Activated T-helper 2 cell treated with anti-CD3 and anti-CD28 coated beads, Interferon-gamma antibody, Interleukin-2, Interleukin-4, amounts not matched to agents 10 μg/mL and 5 μg/mL and 100 μg/mL, durations not matched to agents 14 hours and 24 hours and 36 hours (primary cell): ENCODE results near the gene RAX2. TPM values are rescaled to one million over a fixed set of nuclear protein-coding genes. Genes with fewer than 3 reads are reported as not detected.
"Not testable (repeated sequence)": the region's sequence is repeated elsewhere in the genome, so short reads cannot be mapped to it uniquely, and the experiment has no call there.

ENCODE experiments used
- DNase-seq: peaks from one replicate; pipeline ENCODE4 v3.0.0; 2021; ENCODE audit warnings: low spot score
- H3K27ac Mint-ChIP-seq: one replicate; pipeline ENCODE4 v1.8.0; 2021; ENCODE audit warnings: mixed read lengths
- H3K27me3 Mint-ChIP-seq: one replicate; pipeline ENCODE4 v1.8.0; 2021; ENCODE audit warnings: low read depth, mixed read lengths
- H3K36me3 Mint-ChIP-seq: one replicate; pipeline ENCODE4 v1.8.0; 2021; ENCODE audit warnings: low read depth, mixed read lengths
- H3K4me1 Mint-ChIP-seq: one replicate; pipeline ENCODE4 v1.8.0; 2021; ENCODE audit warnings: low read depth, mixed read lengths
- H3K4me3 Mint-ChIP-seq: one replicate; pipeline ENCODE4 v1.8.0; 2021; ENCODE audit warnings: low read depth, mild to moderate bottlenecking, moderate library complexity, mixed read lengths
- H3K9me3 Mint-ChIP-seq: one replicate; pipeline ENCODE4 v1.8.0; 2021; ENCODE audit warnings: mixed read lengths
- intact Hi-C: fragments of 100-400 bp; cut with micrococcal nuclease; formaldehyde crosslinking; loops from one replicate; pipeline ENCODE4 v1.15.1; 2023
- total RNA-seq: library from RNA; stranded (reverse); gene quantifications from 2 replicates; pipeline ENCODE4 v1.2.3, GENCODE V29; 2022

RAX2 gene
- total RNA-seq, result not detected in 2 replicates

GRCh38 chr19:3771906-3772455 lies at the start of gene RAX2:
Gene RAX2, minus strand, starts transcription at chr19:3772228. Its CDS starts 486 bp downstream, at chr19:3771742.
- H3K4me3 Mint-ChIP-seq, result no peak within 1 kb of the TSS
- intact Hi-C loops, result no loop called here
- H3K27me3 Mint-ChIP-seq, result no peaks in the 10 kb centered on the region
- no peak within 1 kb of the TSS for H3K27ac Mint-ChIP-seq
- no peaks in the 10 kb centered on the region for H3K4me1 Mint-ChIP-seq
- no peaks in the 10 kb centered on the region for H3K9me3 Mint-ChIP-seq
- no peak for DNase-seq
- H3K36me3 Mint-ChIP-seq, result peaks cover 4% of the 10 kb centered on the region

- no peak overlapping the region for H3K4me3 Mint-ChIP-seq
Observed at GRCh38 chr19:3821156-3821555, 49.1 kb upstream of the RAX2 start.

GRCh38 chr19:3819989-3820388 lies 48.0 kb upstream of the RAX2 start:
- H3K4me1 Mint-ChIP-seq, result peaks cover 17% of the 10 kb centered on the region
- no peak overlapping the region for H3K27ac Mint-ChIP-seq
- DNase-seq, result no peak
- no peaks in the 10 kb centered on the region for H3K27me3 Mint-ChIP-seq
- no peaks in the 10 kb centered on the region for H3K36me3 Mint-ChIP-seq
- no peaks in the 10 kb centered on the region for H3K9me3 Mint-ChIP-seq
- no peak overlapping the region for H3K4me3 Mint-ChIP-seq
- intact Hi-C loops, result loop anchor here (5.0 kb wide), 1 partner anchor 33 kb away; the partner anchor contains the start of gene MATK

More at GRCh38 chr19:3821156-3821555, 49.1 kb upstream of the RAX2 start:
- Mint-ChIP-seq H3K9me3 (no peaks in the 10 kb centered on the region), H3K27ac (no peak overlapping the region), H3K36me3 (no peaks in the 10 kb centered on the region), H3K27me3 (no peaks in the 10 kb centered on the region), H3K4me1 (peaks cover 17% of the 10 kb centered on the region)
- DNase-seq, result no peak
- intact Hi-C loops, result loop anchor here (5.0 kb wide), 1 partner anchor 34 kb away; the partner anchor contains the start of gene MATK

- Mint-ChIP-seq H3K4me1 (peaks cover 25% of the 10 kb centered on the region), H3K4me3 (no peak overlapping the region), H3K9me3 (no peaks in the 10 kb centered on the region), H3K27ac (no peak overlapping the region), H3K36me3 (no peaks in the 10 kb centered on the region), H3K27me3 (no peaks in the 10 kb centered on the region)
- DNase-seq, result no peak
- intact Hi-C loops, result no loop called here
Observed at GRCh38 chr19:3818918-3819317, 46.9 kb upstream of the RAX2 start.

- Mint-ChIP-seq H3K4me3 (peak overlapping the region; percentile 17), H3K36me3 (no peaks in the 10 kb centered on the region), H3K9me3 (no peaks in the 10 kb centered on the region), H3K4me1 (peaks cover 30% of the 10 kb centered on the region), H3K27ac (peak overlapping the region; percentile 84), H3K27me3 (no peaks in the 10 kb centered on the region)
- no peak for DNase-seq
- intact Hi-C loops, result no loop called here
Observed at GRCh38 chr19:3818466-3818865, 46.4 kb upstream of the RAX2 start.

GRCh38 chr19:3817761-3818160 lies 45.7 kb upstream of the RAX2 start:
- peak overlapping the region; percentile 84 for H3K27ac Mint-ChIP-seq
- peaks cover 35% of the 10 kb centered on the region for H3K4me1 Mint-ChIP-seq
- H3K36me3 Mint-ChIP-seq, result no peaks in the 10 kb centered on the region
- H3K9me3 Mint-ChIP-seq, result no peaks in the 10 kb centered on the region
- H3K4me3 Mint-ChIP-seq, result peak overlapping the region; percentile 37
- intact Hi-C loops, result no loop called here
- no peaks in the 10 kb centered on the region for H3K27me3 Mint-ChIP-seq
- DNase-seq, result no peak

GRCh38 chr19:3816566-3817218 lies 44.7 kb upstream of the RAX2 start:
- Mint-ChIP-seq H3K4me3 (no peak overlapping the region), H3K27me3 (no peaks in the 10 kb centered on the region), H3K9me3 (peaks cover 3% of the 10 kb centered on the region), H3K27ac (no peak overlapping the region), H3K36me3 (no peaks in the 10 kb centered on the region), H3K4me1 (peaks cover 38% of the 10 kb centered on the region)
- intact Hi-C loops, result no loop called here
- no peak for DNase-seq

GRCh38 chr19:3816148-3816547 lies 44.1 kb upstream of the RAX2 start:
- peaks cover 36% of the 10 kb centered on the region for H3K4me1 Mint-ChIP-seq
- H3K27ac Mint-ChIP-seq, H3K27me3 Mint-ChIP-seq, H3K36me3 Mint-ChIP-seq, DNase-seq, H3K9me3 Mint-ChIP-seq, H3K4me3 Mint-ChIP-seq, intact Hi-C loops: not testable (repeated sequence)

- H3K27ac Mint-ChIP-seq, result peak overlapping the region; percentile 80
- no peaks in the 10 kb centered on the region for H3K36me3 Mint-ChIP-seq
- peaks cover 3% of the 10 kb centered on the region for H3K9me3 Mint-ChIP-seq
- peaks cover 36% of the 10 kb centered on the region for H3K4me1 Mint-ChIP-seq
- no peaks in the 10 kb centered on the region for H3K27me3 Mint-ChIP-seq
- intact Hi-C loops, result no loop called here
- no peak overlapping the region for H3K4me3 Mint-ChIP-seq
- no peak for DNase-seq
Observed at GRCh38 chr19:3814648-3815047, 42.6 kb upstream of the RAX2 start.

- intact Hi-C loops, result loop anchor here (2.0 kb wide), 1 partner anchor 51 kb away; the partner anchor contains the start of gene MRPL54
- Mint-ChIP-seq H3K4me3 (no peak overlapping the region), H3K4me1 (peaks cover 34% of the 10 kb centered on the region), H3K27ac (peak overlapping the region; percentile 80), H3K27me3 (no peaks in the 10 kb centered on the region), H3K36me3 (no peaks in the 10 kb centered on the region), H3K9me3 (peaks cover 3% of the 10 kb centered on the region)
- DNase-seq, result no peak
Observed at GRCh38 chr19:3813473-3814392, 41.7 kb upstream of the RAX2 start.

- H3K9me3 Mint-ChIP-seq, result peaks cover 3% of the 10 kb centered on the region
- no peaks in the 10 kb centered on the region for H3K36me3 Mint-ChIP-seq
- intact Hi-C loops, result no loop called here
- DNase-seq, result no peak
- no peak overlapping the region for H3K27ac Mint-ChIP-seq
- H3K27me3 Mint-ChIP-seq, result no peaks in the 10 kb centered on the region
- H3K4me3 Mint-ChIP-seq, result no peak overlapping the region
- peaks cover 29% of the 10 kb centered on the region for H3K4me1 Mint-ChIP-seq
Observed at GRCh38 chr19:3810708-3811355, 38.8 kb upstream of the RAX2 start.

GRCh38 chr19:3809881-3810707 lies 38.1 kb upstream of the RAX2 start:
- intact Hi-C loops, result no loop called here
- H3K4me1 Mint-ChIP-seq, result peaks cover 29% of the 10 kb centered on the region

More at GRCh38 chr19:3809881-3810707, 38.1 kb upstream of the RAX2 start:
- peaks cover 3% of the 10 kb centered on the region for H3K9me3 Mint-ChIP-seq
- no peaks in the 10 kb centered on the region for H3K27me3 Mint-ChIP-seq
- H3K4me3 Mint-ChIP-seq, result no peak overlapping the region
- H3K36me3 Mint-ChIP-seq, result no peaks in the 10 kb centered on the region
- no peak for DNase-seq
- no peak overlapping the region for H3K27ac Mint-ChIP-seq
